Thymus (tissue), 11 donors: ENCODE measurements around the gene AMZ2. TPM values are rescaled to one million over a fixed set of nuclear protein-coding genes. Genes with fewer than 3 reads are reported as not detected.
"Not testable (repeated sequence)": the region's sequence is repeated elsewhere in the genome, so short reads cannot be mapped to it uniquely, and the experiment has no call there.

Source experiments
- DNase-seq, 9 donors: peaks; one replicate each; pipeline ENCODE4 v3.0.0-alpha.2; 2013; ENCODE audit warnings: low spot score in 9 of 9, low read depth in 6 of 9, missing footprints in 1 of 9
- H3K27ac ChIP-seq, 2 donors: one replicate each; pipeline ENCODE4 v1.5.1; 2013; ENCODE audit warnings: control low read depth in 1 of 2, low read depth in 1 of 2, low read length in 1 of 2, mild to moderate bottlenecking in 1 of 2, moderate library complexity in 1 of 2
- H3K27me3 ChIP-seq, 2 donors: one replicate each; pipeline ENCODE4 v1.5.1; 2013; ENCODE audit warnings: low read length in 1 of 2; ENCODE audit not compliant: control insufficient read depth in 2 of 2, insufficient read depth in 1 of 2
- H3K36me3 ChIP-seq, 2 donors: one replicate each; pipeline ENCODE4 v1.5.1; 2013; ENCODE audit warnings: low read length in 1 of 2, mild to moderate bottlenecking in 1 of 2, moderate library complexity in 1 of 2; ENCODE audit not compliant: control insufficient read depth in 2 of 2, insufficient read depth in 2 of 2
- H3K4me1 ChIP-seq, 2 donors: one replicate each; pipeline ENCODE4 v1.5.1; 2013; ENCODE audit warnings: low read length in 2 of 2; ENCODE audit not compliant: control insufficient read depth in 2 of 2, insufficient read depth in 2 of 2
- H3K4me3 ChIP-seq, 2 donors: one replicate each; pipeline ENCODE4 v1.5.1; 2013; ENCODE audit warnings: low read length in 2 of 2, control low read depth in 1 of 2, mild to moderate bottlenecking in 1 of 2
- H3K9me3 ChIP-seq, 2 donors: one replicate each; pipeline ENCODE4 v1.5.1; 2013; ENCODE audit warnings: low read length in 1 of 2, mild to moderate bottlenecking in 1 of 2; ENCODE audit not compliant: control insufficient read depth in 2 of 2, insufficient read depth in 1 of 2
- WGBS: extraction: QIAGEN DNeasy Blood & Tissue Kit; methylation state at CpG from one replicate; pipeline ENCODE4 v1.1.7; 2013; 5-methylcytosine and 5-hydroxymethylcytosine counted together
- polyA plus RNA-seq: library from polyadenylated mRNA; stranded (reverse); fragments of 200-250 nt; gene quantifications from one replicate; pipeline ENCODE4 v1.2.3, GENCODE V29; 2013
- total RNA-seq: library from RNA; stranded (reverse); fragments of 120-200 nt; gene quantifications from one replicate; pipeline ENCODE4 v1.2.4, GENCODE V29; 2013
- donor health status: healthy.

AMZ2 gene
- total and polyA plus RNA-seq, 2 donors: 64.5 to 112 TPM

GRCh38 chr17:68263101-68263681, 15.3 kb downstream of the AMZ2 start:
- not testable (repeated sequence) for H3K9me3 ChIP-seq, H3K4me3 ChIP-seq, H3K27ac ChIP-seq, H3K36me3 ChIP-seq, H3K27me3 ChIP-seq
- peaks cover 11 to 20% of the 10 kb centered on the region in 2 donors for H3K4me1 ChIP-seq
- 10% methylated on average over 9 of the region's 9 CpGs for WGBS
- DNase-seq: peak in 3 of 9 donors; percentile 47 to 70 (median 55)

- not testable (repeated sequence) for H3K4me1 ChIP-seq, H3K4me3 ChIP-seq, DNase-seq, H3K27me3 ChIP-seq, H3K9me3 ChIP-seq, H3K27ac ChIP-seq, H3K36me3 ChIP-seq
- 97% methylated on average over 2 of the region's 2 CpGs for WGBS
Measured at GRCh38 chr17:68265833-68266232, 18.0 kb downstream of the AMZ2 start.

GRCh38 chr17:68273722-68274121, 25.9 kb downstream of the AMZ2 start:
- DNase-seq: no peak
- peaks cover 0 to 8% of the 10 kb centered on the region in 2 donors for H3K36me3 ChIP-seq
- 75% methylated on average over 11 of the region's 11 CpGs for WGBS

GRCh38 chr17:68276339-68276738, 28.5 kb downstream of the AMZ2 start:
- DNase-seq, H3K27me3 ChIP-seq, H3K36me3 ChIP-seq, H3K4me1 ChIP-seq, H3K9me3 ChIP-seq, H3K27ac ChIP-seq, H3K4me3 ChIP-seq: not testable (repeated sequence)
- 97% methylated on average over 3 of the region's 3 CpGs for WGBS

More at GRCh38 chr17:68273722-68274121, 25.9 kb downstream of the AMZ2 start:
- peaks cover 1 to 5% of the 10 kb centered on the region in 2 donors for H3K9me3 ChIP-seq
- no peak overlapping the region for H3K27ac ChIP-seq
- no peaks in the 10 kb centered on the region for H3K4me1 ChIP-seq
- H3K4me3 ChIP-seq: no peak overlapping the region
- no peaks in the 10 kb centered on the region for H3K27me3 ChIP-seq

GRCh38 chr17:68277807-68278206, 30.0 kb downstream of the AMZ2 start:
- 99% methylated on average over 5 of the region's 5 CpGs for WGBS
- DNase-seq: no peak
- Histone ChIP-seq H3K27me3 (no peaks in the 10 kb centered on the region), H3K4me3 (no peak overlapping the region), H3K4me1 (no peaks in the 10 kb centered on the region), H3K36me3 (peaks cover 0 to 4% of the 10 kb centered on the region in 2 donors), H3K27ac (no peak overlapping the region), H3K9me3 (peaks cover 1 to 5% of the 10 kb centered on the region in 2 donors)

- 93% methylated on average over 3 of the region's 6 CpGs for WGBS
- H3K4me1 ChIP-seq, H3K27ac ChIP-seq, H3K36me3 ChIP-seq, H3K27me3 ChIP-seq, DNase-seq, H3K4me3 ChIP-seq, H3K9me3 ChIP-seq: not testable (repeated sequence)
Measured at GRCh38 chr17:68281965-68282364, 34.1 kb downstream of the AMZ2 start.

- 77% methylated on average over 5 of the region's 5 CpGs for WGBS
- DNase-seq: no peak
Measured at GRCh38 chr17:68288375-68288774, 40.5 kb downstream of the AMZ2 start.

GRCh38 chr17:68288804-68289203, 41.0 kb downstream of the AMZ2 start:
- Histone ChIP-seq H3K4me3 (no peak overlapping the region), H3K27me3 (peaks cover 0 to 16% of the 10 kb centered on the region in 2 donors), H3K27ac (peak overlapping the region in 1 of 2 donors; percentile 10), H3K9me3 (no peaks in the 10 kb centered on the region), H3K4me1 (peaks cover 12 to 33% of the 10 kb centered on the region in 2 donors), H3K36me3 (no peaks in the 10 kb centered on the region)
- WGBS: 56% methylated on average over 7 of the region's 7 CpGs
- DNase-seq: no peak

More at GRCh38 chr17:68288375-68288774, 40.5 kb downstream of the AMZ2 start:
- Histone ChIP-seq H3K4me1 (peaks cover 12 to 33% of the 10 kb centered on the region in 2 donors), H3K9me3 (no peaks in the 10 kb centered on the region), H3K36me3 (no peaks in the 10 kb centered on the region), H3K4me3 (no peak overlapping the region), H3K27ac (peak overlapping the region in 1 of 2 donors; percentile 10), H3K27me3 (peaks cover 0 to 16% of the 10 kb centered on the region in 2 donors)

- DNase-seq: no peak
- WGBS: 90% methylated on average over 7 of the region's 7 CpGs
- Histone ChIP-seq H3K9me3 (no peaks in the 10 kb centered on the region), H3K27me3 (peaks cover 0 to 16% of the 10 kb centered on the region in 2 donors), H3K36me3 (no peaks in the 10 kb centered on the region), H3K4me3 (no peak overlapping the region), H3K27ac (no peak overlapping the region), H3K4me1 (peaks cover 12 to 33% of the 10 kb centered on the region in 2 donors)
Measured at GRCh38 chr17:68289473-68289872, 41.6 kb downstream of the AMZ2 start.
